HepG2 (cell line): ENCODE data around the gene EIF6. TPM values are rescaled to one million over a fixed set of nuclear protein-coding genes. Genes with fewer than 3 reads are reported as not detected.
"Not testable (repeated sequence)": the region's sequence is repeated elsewhere in the genome, so short reads cannot be mapped to it uniquely, and the experiment has no call there.

ENCODE experiments used
- ATAC-seq: fragments of 200-7000 bp; cut with Tn5 transposase; 3 replicates; pipeline ENCODE4 v1.9.1; 2020; ENCODE audit warnings: mild to moderate bottlenecking, moderate library complexity
- BruUV-seq: library from RNA; stranded (reverse); fragments of 400-500 nt; replicated peaks from 2 replicates; lab custom pipeline; 2021; lab: Mats Ljungman, UMichigan
- CTCF ChIA-PET: fragments of 300-600 bp; formaldehyde crosslinking; extraction: SDS; loops from one replicate; lab custom pipeline; 2021; ENCODE audit warnings: low total read pairs, inconsistent platforms, low intra/inter-chr PET ratio; lab: Yijun Ruan, JAX
- POLR2A ChIA-PET: fragments of 350-600 bp; sonication (Branson Sonifier 250); formaldehyde crosslinking; loops from one replicate; lab custom pipeline; 2020; ENCODE audit warnings: antibody characterized with exemption, inconsistent platforms; lab: Yijun Ruan, JAX
- DNase-seq: peaks from one replicate; pipeline ENCODE4 v3.0.0-alpha.2; 2015; ENCODE audit warnings: low spot score
- FAIRE-seq: peaks from 3 replicates; lab custom pipeline; 2011; peaks lifted over from hg19 to GRCh38; lab: Jason Lieb, UNC
- H2AFZ ChIP-seq: one replicate; pipeline ENCODE4 v1.6.1; 2011; ENCODE audit warnings: low read length, inconsistent platforms
- H3K27ac ChIP-seq: fragments of 300-600 bp; 3 replicates; pipeline ENCODE4 v1.8.0; 2011; ENCODE audit warnings: mixed run types, mild to moderate bottlenecking, mixed read lengths, low read length, inconsistent platforms; ENCODE audit not compliant: insufficient read depth; ENCODE audit errors: extremely low read length
- H3K27me3 ChIP-seq, 2 experiments: fragments of 200-600 bp in 1 of 2; 2 replicates in 1 of 2; 3 replicates in 1 of 2; pipeline versions ENCODE4 v1.6.0 to v1.8.0; 2011; ENCODE audit warnings: low read length in 2 of 2, mild to moderate bottlenecking in 2 of 2, moderate library complexity in 2 of 2, inconsistent platforms in 1 of 2; ENCODE audit not compliant: insufficient read depth in 2 of 2, control insufficient read depth in 1 of 2
- H3K36me3 ChIP-seq, 2 experiments: fragments of 200-600 bp in 1 of 2; replicated peaks in 1 of 2; 2 replicates in 1 of 2; 3 replicates in 1 of 2; pipeline versions ENCODE4 v1.5.1 to v1.8.0; 2011; ENCODE audit warnings: low read length in 2 of 2, inconsistent platforms in 1 of 2; ENCODE audit not compliant: insufficient read depth in 2 of 2, control insufficient read depth in 1 of 2
- H3K4me1 ChIP-seq: 2 replicates; pipeline ENCODE4 v1.5.1; 2012; ENCODE audit warnings: low read length, inconsistent platforms; ENCODE audit not compliant: insufficient read depth
- H3K4me2 ChIP-seq: 2 replicates; pipeline ENCODE4 v1.6.0; 2011; ENCODE audit warnings: low read depth, low read length, inconsistent platforms
- H3K4me3 ChIP-seq, 3 experiments: fragments of 200-600 bp in 1 of 3; sonication (generic), shearing (Covaris generic) in 1 of 3; replicated peaks in 1 of 3; 2 replicates each; pipeline ENCODE4 v1.5.1; 2011 to 2016; ENCODE audit warnings: low read length in 3 of 3, inconsistent platforms in 2 of 3, low read depth in 2 of 3, mild to moderate bottlenecking in 2 of 3, control low read depth in 1 of 3, mixed read lengths in 1 of 3; ENCODE audit not compliant: insufficient read depth in 1 of 3
- H3K79me2 ChIP-seq: one replicate; pipeline ENCODE4 v1.6.1; 2011; ENCODE audit warnings: low read length, inconsistent platforms; ENCODE audit not compliant: insufficient read depth
- H3K9ac ChIP-seq: 2 replicates; pipeline ENCODE4 v1.6.0; 2011; ENCODE audit warnings: mild to moderate bottlenecking, low read depth, low read length, inconsistent platforms; ENCODE audit not compliant: insufficient read depth
- H3K9me3 ChIP-seq: 2 replicates; pipeline ENCODE4 v1.5.1; 2012; ENCODE audit warnings: mild to moderate bottlenecking, low read length
- H4K20me1 ChIP-seq: 2 replicates; pipeline ENCODE4 v1.6.0; 2011; ENCODE audit warnings: inconsistent platforms, mild to moderate bottlenecking, low read length, moderate library complexity; ENCODE audit not compliant: insufficient read depth
- MAFF ChIP-seq: IDR thresholded peaks from 2 replicates; pipeline ENCODE4 v1.6.1; 2011; ENCODE audit warnings: low read depth, low read length, improper control_type of control experiment
- MAFK ChIP-seq, 2 experiments: IDR thresholded peaks in 1 of 2; conservative IDR thresholded peaks in 1 of 2; 2 replicates each; pipeline ENCODE4 v1.6.1; 2011; ENCODE audit warnings: improper control_type of control experiment in 2 of 2, low read length in 2 of 2
- THAP11 ChIP-seq: IDR thresholded peaks from 2 replicates; pipeline ENCODE4 v1.6.1; 2016; ENCODE audit warnings: missing biosample characterization, missing genetic modification reagents
- ZSCAN20 ChIP-seq: sonication (generic); formaldehyde crosslinking; IDR thresholded peaks from 2 replicates; pipeline ENCODE4 v1.4.0; 2020; ENCODE audit warnings: missing genetic modification reagents, mild to moderate bottlenecking, borderline replicate concordance
- WGBS: methylation state at CpG from one replicate; pipeline ENCODE4 v1.1.6; 2017; ENCODE audit warnings: low lambda C conversion rate; 5-methylcytosine and 5-hydroxymethylcytosine counted together
- in situ Hi-C: cut with HindIII; loops from 2 replicates; pipeline ENCODE4 v1.10.0; 2017; ENCODE audit warnings: low pct_unique_long_range_greater_than_20kb; ENCODE audit not compliant: extremely low pct_ligation_motif_present
- intact Hi-C: fragments of 100-400 bp; cut with micrococcal nuclease; formaldehyde crosslinking; loops from one replicate; pipeline ENCODE4 v1.10.0; 2022; ENCODE audit not compliant: unreplicated experiment
- polyA plus RNA-seq, 8 experiments: library from polyadenylated mRNA; depleted of rRNA in 3 of 8; stranded (reverse) in 7 of 8; unstranded in 1 of 8; fragments of >200 nt; fragmentation: Illumina TruSeq in 4 of 8; extraction: Trizol in 4 of 8; gene quantifications; 2 replicates each; pipeline versions ENCODE4 v1.2.1 to v1.2.3, GENCODE V29; 2011 to 2016; ENCODE audit warnings: low read depth in 4 of 8, missing spikeins in 1 of 8, mixed read lengths in 1 of 8; ENCODE audit not compliant: insufficient read depth in 1 of 8
- total RNA-seq, 5 experiments: library from RNA; depleted of rRNA; stranded (reverse); fragments of >200 nt; fragmentation: Illumina TruSeq; extraction: Trizol; gene quantifications; 2 replicates each; pipeline ENCODE4 v1.2.3, GENCODE V29; 2016; ENCODE audit warnings: low read depth in 1 of 5

EIF6 gene
- total and polyA plus RNA-seq, 2 of the 13 experiments (the other 11 are each of a cell fraction or from before 2014, with no cell fraction given), result 462 to 466 TPM

- H3K4me1 ChIP-seq, result peaks cover 32% of the 10 kb centered on the region
- no peak overlapping the region for H3K4me2 ChIP-seq
- no peak overlapping the region for H3K27ac ChIP-seq
- H3K4me3 ChIP-seq, result no peak overlapping the region
- ATAC-seq (no peak; the same call in 2 of the 3 replicates), FAIRE-seq (peak; percentile 42), DNase-seq (no peak)
- no peaks in the 10 kb centered on the region for H3K79me2 ChIP-seq
- POLR2A ChIA-PET, result interaction anchor here (3.4 kb wide), 1 partner anchor 11 kb away, joined by 21 read pairs; no protein-coding TSS in a partner anchor
- no peaks in the 10 kb centered on the region for H4K20me1 ChIP-seq
- H3K27me3 ChIP-seq, result no peaks in the 10 kb centered on the region
- TF ChIP-seq MAFK (conservative IDR thresholded peaks at IDR 0.05 in 1 of 2, IDR thresholded peaks at IDR 0.05 in 1 of 2; ENCODE audit: low read length in 2 of 2), result peak; percentile 11 to 44; a peak in 1 of 4 replicates
- 0 out of 2 replicates have a peak, but pooled peaks have one; percentile 3 for TF ChIP-seq MAFF
- no peak for TF ChIP-seq THAP11 (CRISPR knock-in tag)
- no peak for TF ChIP-seq ZSCAN20
- no TSS peak for BruUV-seq
- intact Hi-C loops (no loop called here), in situ Hi-C loops (no loop called here)
- no peaks in the 10 kb centered on the region for H3K9me3 ChIP-seq
- H2AFZ ChIP-seq, result no peak overlapping the region
- no peak overlapping the region for H3K9ac ChIP-seq
- WGBS, result 100% methylated on average over 2 of the region's 2 CpGs
- peaks cover 7 to 20% of the 10 kb centered on the region in 2 experiments for H3K36me3 ChIP-seq
- CTCF ChIA-PET, result no interaction called here
These were observed 31.5 kb upstream of the EIF6 start for GRCh38 chr20:35316086-35316485.

- H3K4me2 ChIP-seq, H3K27ac ChIP-seq, CTCF ChIA-PET, H3K79me2 ChIP-seq, H3K27me3 ChIP-seq, ATAC-seq, DNase-seq, in situ Hi-C loops, H3K4me3 ChIP-seq, H3K9ac ChIP-seq, FAIRE-seq, H4K20me1 ChIP-seq, BruUV-seq, intact Hi-C loops, H2AFZ ChIP-seq, H3K9me3 ChIP-seq: not testable (repeated sequence)
- WGBS, result 92% methylated on average over 7 of the region's 7 CpGs
- Histone ChIP-seq H3K4me1 (peaks cover 27% of the 10 kb centered on the region), H3K36me3 (peaks cover 7 to 23% of the 10 kb centered on the region in 2 experiments)
- POLR2A ChIA-PET, result interaction anchor here (3.4 kb wide), 1 partner anchor 12 kb away, joined by 21 read pairs; no protein-coding TSS in a partner anchor
These were observed 31.1 kb upstream of the EIF6 start for GRCh38 chr20:35315632-35316020.
